ENCODE results near the gene DHX57.

- TF ChIP-seq CREB1 (CRISPR knock-in tag; IDR thresholded peaks at IDR 0.05; ENCODE audit: low read depth) (no peak), CTCF (conservative IDR thresholded peaks at IDR 0.05; ENCODE audit: low read depth in 2 of 2) (no peak), POLR2AphosphoS5 (IDR thresholded peaks at IDR 0.05; ENCODE audit: low read depth) (no peak), EZH2phosphoT487 (IDR thresholded peaks at IDR 0.05; ENCODE audit: unreplicated experiment) (no peak), REST (IDR thresholded peaks at IDR 0.05; ENCODE audit: unreplicated experiment) (no peak), JUNB (IDR thresholded peaks at IDR 0.05; ENCODE audit: unreplicated experiment) (no peak), EZH2 (IDR thresholded peaks at IDR 0.05; ENCODE audit: low read depth, unreplicated experiment) (no peak), STAT1 (IDR thresholded peaks at IDR 0.05; ENCODE audit: unreplicated experiment) (no peak)
Measured at GRCh38 chr2:38887902-38888554, 12.3 kb upstream of the DHX57 start.

Data from GM23338 (cell line).